Fibroblast of mammary gland (primary cell): ENCODE measurements around the gene SETD5.
A peak's percentile ranks its signal among the peaks of the same experiment; 100 is the strongest.
"Not testable (repeated sequence)": the region's sequence is repeated elsewhere in the genome, so short reads cannot be mapped to it uniquely, and the experiment has no call there.

ENCODE experiments used
- DNase-seq: peaks from one replicate; pipeline ENCODE4 v3.0.0-alpha.2; 2010; ENCODE audit warnings: low read depth
- H3K4me3 ChIP-seq: 2 replicates; pipeline ENCODE4 v1.5.1; 2011; ENCODE audit warnings: low read depth, mild to moderate bottlenecking, low read length, moderate library complexity; ENCODE audit not compliant: control insufficient read depth
- TF ChIP-seq, protein P1 (sequence below): conservative IDR thresholded peaks from 2 replicates; pipeline ENCODE4 v1.5.1; 2011; ENCODE audit warnings: low read depth, low read length, inconsistent platforms; ENCODE audit not compliant: control insufficient read depth, insufficient read depth

SETD5 gene

DNA sequence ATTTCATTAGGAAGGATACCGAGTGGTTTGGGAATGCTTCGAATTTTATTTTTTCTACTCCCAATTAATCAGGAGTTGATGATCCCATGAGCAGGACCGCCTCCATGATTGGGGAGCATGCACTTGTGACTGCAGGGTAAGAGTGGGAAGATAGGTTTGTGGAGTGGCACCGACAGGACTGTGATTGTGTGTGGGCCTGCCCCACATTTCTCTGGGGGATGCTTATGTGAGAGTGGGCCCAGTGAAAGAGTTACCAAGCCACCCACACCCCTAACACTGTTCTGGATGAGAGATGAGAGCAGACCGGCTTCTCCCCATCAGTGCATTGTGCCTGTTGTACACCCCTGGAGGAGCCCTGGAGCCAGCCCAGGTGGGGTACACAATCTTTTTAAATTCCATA lies 79.5 kb downstream of the SETD5 start:
- DNase-seq = no peak
- TF ChIP-seq, protein P1, sequence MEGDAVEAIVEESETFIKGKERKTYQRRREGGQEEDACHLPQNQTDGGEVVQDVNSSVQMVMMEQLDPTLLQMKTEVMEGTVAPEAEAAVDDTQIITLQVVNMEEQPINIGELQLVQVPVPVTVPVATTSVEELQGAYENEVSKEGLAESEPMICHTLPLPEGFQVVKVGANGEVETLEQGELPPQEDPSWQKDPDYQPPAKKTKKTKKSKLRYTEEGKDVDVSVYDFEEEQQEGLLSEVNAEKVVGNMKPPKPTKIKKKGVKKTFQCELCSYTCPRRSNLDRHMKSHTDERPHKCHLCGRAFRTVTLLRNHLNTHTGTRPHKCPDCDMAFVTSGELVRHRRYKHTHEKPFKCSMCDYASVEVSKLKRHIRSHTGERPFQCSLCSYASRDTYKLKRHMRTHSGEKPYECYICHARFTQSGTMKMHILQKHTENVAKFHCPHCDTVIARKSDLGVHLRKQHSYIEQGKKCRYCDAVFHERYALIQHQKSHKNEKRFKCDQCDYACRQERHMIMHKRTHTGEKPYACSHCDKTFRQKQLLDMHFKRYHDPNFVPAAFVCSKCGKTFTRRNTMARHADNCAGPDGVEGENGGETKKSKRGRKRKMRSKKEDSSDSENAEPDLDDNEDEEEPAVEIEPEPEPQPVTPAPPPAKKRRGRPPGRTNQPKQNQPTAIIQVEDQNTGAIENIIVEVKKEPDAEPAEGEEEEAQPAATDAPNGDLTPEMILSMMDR = no peak
- no peak overlapping the region for H3K4me3 ChIP-seq

DNA sequence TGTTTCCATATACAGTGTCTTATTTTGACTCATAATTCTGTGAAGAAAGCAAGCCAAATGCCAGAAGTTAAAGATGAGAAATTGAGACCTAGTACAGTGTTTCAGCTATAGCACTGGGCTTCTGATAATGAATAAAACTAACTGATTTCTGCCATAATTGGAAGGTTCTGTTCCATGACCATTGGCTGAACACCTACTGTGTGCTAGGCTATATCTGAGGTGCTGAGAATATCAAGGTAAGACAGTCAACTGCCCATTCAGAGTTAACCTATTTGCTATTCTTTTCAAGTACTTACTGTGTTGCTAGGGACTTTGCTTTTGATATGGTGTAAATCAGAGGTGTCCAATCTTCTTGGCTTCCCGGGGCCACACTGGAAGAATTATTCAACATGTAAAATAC lies 82.8 kb downstream of the SETD5 start:
- H3K4me3 ChIP-seq = no peak overlapping the region
- TF ChIP-seq, protein P1 = no peak
- no peak for DNase-seq

DNA sequence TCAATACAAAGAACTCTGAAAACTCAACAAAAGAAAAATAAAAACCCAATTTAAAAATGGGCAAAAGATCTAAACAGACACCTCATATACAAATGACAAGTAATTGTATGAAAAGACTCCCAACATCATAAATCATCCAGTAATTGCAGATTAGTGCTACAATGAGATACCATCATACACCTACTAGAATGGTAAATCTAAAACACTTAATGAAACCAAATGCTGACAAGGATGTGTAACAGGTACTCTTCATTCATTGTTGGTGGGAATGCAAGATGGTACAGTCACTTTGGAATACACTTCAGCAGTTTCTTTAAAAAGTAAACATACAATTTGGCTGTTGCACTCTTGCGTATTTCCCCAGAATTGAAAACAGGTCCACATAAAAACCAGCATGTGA lies 87.8 kb downstream of the SETD5 start:
- TF ChIP-seq, protein P1 = no peak
- no peak for DNase-seq
- H3K4me3 ChIP-seq = no peak overlapping the region

DNA sequence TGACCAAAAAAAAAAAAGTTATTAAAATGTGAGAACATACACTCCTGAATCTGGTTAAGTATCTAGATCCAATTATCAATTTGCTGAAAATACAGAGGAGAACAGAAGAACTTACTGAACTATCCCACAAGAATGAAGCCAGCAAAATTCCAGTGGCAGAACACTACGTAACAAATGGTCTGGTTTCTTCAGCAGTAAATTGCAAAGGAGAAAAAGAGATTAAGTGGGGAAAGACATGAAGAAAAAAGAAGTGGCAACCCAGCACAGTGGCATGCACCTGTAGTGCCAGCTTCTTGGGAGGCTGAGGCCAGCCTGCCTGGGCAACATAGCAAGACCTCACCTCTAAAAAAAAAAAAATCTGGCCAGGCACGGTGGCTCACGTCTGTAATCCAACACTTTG lies 94.1 kb downstream of the SETD5 start:
- TF ChIP-seq, protein P1 = no peak
- no peak for DNase-seq
- H3K4me3 ChIP-seq = no peak overlapping the region

DNA sequence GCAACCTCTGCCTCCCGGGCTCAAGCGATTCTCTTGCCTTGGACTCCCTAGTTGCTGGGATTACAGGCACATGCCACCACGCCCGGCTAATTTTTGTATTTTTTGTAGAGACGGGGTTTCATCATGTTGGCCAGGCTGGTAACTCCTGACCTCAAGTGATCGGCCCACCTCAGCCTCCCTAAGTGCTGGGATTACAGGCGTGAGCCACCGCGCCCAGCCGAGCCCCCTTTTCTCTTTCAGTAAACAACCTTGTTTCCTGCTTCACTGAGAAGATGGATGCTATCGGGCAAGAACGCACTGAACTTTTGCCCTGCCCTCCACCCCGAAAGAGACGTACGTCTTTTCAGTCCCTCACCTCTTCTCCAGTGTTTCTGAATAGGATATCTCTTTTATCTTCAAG lies 96.6 kb downstream of the SETD5 start:
- not testable (repeated sequence) for DNase-seq, H3K4me3 ChIP-seq

- DNase-seq = no peak
- H3K4me3 ChIP-seq = no peak overlapping the region
- TF ChIP-seq, protein P1 = no peak
These were observed 99.5 kb downstream of the SETD5 start for GRCh38 chr3:9496893-9497292.

DNA sequence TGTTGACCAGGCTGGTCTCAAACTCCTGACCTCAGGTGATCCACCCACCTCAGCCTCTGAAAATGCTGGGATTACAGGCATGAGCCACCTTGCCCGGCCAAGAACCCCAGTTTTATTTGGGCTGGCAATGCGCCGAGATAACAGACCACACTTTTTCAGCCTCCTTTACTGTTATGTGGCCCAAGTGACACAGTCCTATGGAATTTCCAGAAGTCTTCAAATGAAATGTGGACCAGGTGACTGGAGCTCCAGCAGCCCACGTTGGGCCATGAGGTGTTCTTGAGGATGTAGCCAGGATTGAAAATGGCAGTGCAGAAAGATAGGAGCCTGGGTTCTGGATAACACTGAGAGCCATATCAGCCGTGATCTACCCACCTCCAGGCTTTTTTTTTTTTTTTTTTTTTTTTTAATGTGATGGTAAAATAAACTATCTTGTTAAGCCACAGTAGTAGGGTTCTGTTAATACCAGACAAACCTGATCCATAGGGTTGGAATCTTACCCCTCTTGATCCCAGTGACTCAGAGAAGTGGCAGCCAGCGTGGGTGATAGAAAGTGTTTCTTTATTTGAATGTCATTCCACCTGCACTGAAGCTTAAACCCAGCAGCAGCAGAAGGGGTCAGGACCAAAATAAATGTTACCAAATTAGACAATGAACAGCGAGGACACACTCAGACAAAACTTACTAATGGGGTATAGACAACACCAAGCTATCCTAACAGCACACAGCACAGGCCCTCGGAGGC lies 100.6 kb downstream of the SETD5 start:
- no peak overlapping the region for H3K4me3 ChIP-seq
- TF ChIP-seq, protein P1 = no peak
- peak; percentile 37 for DNase-seq
